GM23338 (cell line): ENCODE measurements around the gene ERC2.

Experiments used
- CTCF ChIP-seq, 2 experiments: fragments of 200-600 bp in 1 of 2; sonication (generic) in 1 of 2; conservative IDR thresholded peaks; 2 replicates each; pipeline versions ENCODE4 v1.5.1 to v1.6.1; 2016 to 2017; ENCODE audit warnings: antibody characterized with exemption in 2 of 2, low read depth in 2 of 2, mild to moderate bottlenecking in 2 of 2, moderate library complexity in 1 of 2
- EZH2phosphoT487 ChIP-seq: fragments of 200-600 bp; sonication (generic); IDR thresholded peaks from one replicate; pipeline ENCODE4 v1.8.1; 2018; ENCODE audit warnings: antibody characterized with exemption; ENCODE audit not compliant: unreplicated experiment
- JUNB ChIP-seq: IDR thresholded peaks from one replicate; pipeline ENCODE4 v1.6.1; 2016; ENCODE audit warnings: antibody characterized with exemption; ENCODE audit not compliant: unreplicated experiment
- REST ChIP-seq: IDR thresholded peaks from one replicate; pipeline ENCODE4 v1.6.1; 2018; ENCODE audit warnings: antibody characterized with exemption; ENCODE audit not compliant: unreplicated experiment
- ZNF114 ChIP-seq: fragments of 250-450 bp; sonication (Bioruptor Pico); IDR thresholded peaks from 2 replicates; pipeline ENCODE4 v1.5.0; 2020; ENCODE audit warnings: mild to moderate bottlenecking, moderate library complexity
- ZNF331 ChIP-seq: fragments of 250-450 bp; sonication (Bioruptor Pico); IDR thresholded peaks from 2 replicates; pipeline ENCODE4 v1.5.0; 2020; ENCODE audit warnings: low read depth, mild to moderate bottlenecking, moderate library complexity
- ZNF462 ChIP-seq: fragments of 250-450 bp; sonication (Bioruptor Pico); IDR thresholded peaks from 2 replicates; pipeline ENCODE4 v1.5.0; 2020; ENCODE audit warnings: mild to moderate bottlenecking, moderate library complexity

GRCh38 chr3:56022619-56023018 is 445.6 kb downstream of the ERC2 start:
- TF ChIP-seq CTCF (conservative IDR thresholded peaks at IDR 0.05; ENCODE audit: low read depth in 2 of 2): no peak
- TF ChIP-seq REST: no peak
- TF ChIP-seq EZH2phosphoT487: no peak
- no peak for TF ChIP-seq ZNF331 (CRISPR knock-in tag)
- TF ChIP-seq JUNB: no peak
- TF ChIP-seq ZNF462 (CRISPR knock-in tag): no peak
- no peak for TF ChIP-seq ZNF114 (CRISPR knock-in tag)
